K562 (cell line): ENCODE results near the gene RNF186.

ENCODE experiments used
- EP300 ChIP-seq: IDR thresholded peaks from 2 replicates; pipeline ENCODE4 v1.6.1; 2012; ENCODE audit warnings: low read length, improper control_type of control experiment
- FOXJ3 ChIP-seq: sonication (generic); formaldehyde crosslinking; IDR thresholded peaks from 2 replicates; pipeline ENCODE4 v1.4.0; 2020; ENCODE audit warnings: mild to moderate bottlenecking, missing genetic modification reagents
- FOXP1 ChIP-seq: sonication (generic); formaldehyde crosslinking; IDR thresholded peaks from 2 replicates; pipeline ENCODE4 v1.8.0; 2022; ENCODE audit warnings: mild to moderate bottlenecking, missing genetic modification reagents
- GATA2 ChIP-seq: sonication (generic); formaldehyde crosslinking; IDR thresholded peaks from 2 replicates; pipeline ENCODE4 v1.4.0; 2020; ENCODE audit warnings: mild to moderate bottlenecking, missing genetic modification reagents
- KAT7 ChIP-seq: sonication (generic); formaldehyde crosslinking; IDR thresholded peaks from 2 replicates; pipeline ENCODE4 v1.8.0; 2022; ENCODE audit warnings: missing genetic modification reagents, mild to moderate bottlenecking, borderline replicate concordance
- POLR2A ChIP-seq: fragments of 450-650 bp; conservative IDR thresholded peaks from 2 replicates; pipeline ENCODE4 v1.6.1; 2016
- RFX1 ChIP-seq: fragments of 450-650 bp; IDR thresholded peaks from 2 replicates; pipeline ENCODE4 v1.6.1; 2016; ENCODE audit warnings: mild to moderate bottlenecking, moderate library complexity
- SMARCC2 ChIP-seq: fragments of 450-650 bp; IDR thresholded peaks from 2 replicates; pipeline ENCODE4 v1.6.1; 2017; ENCODE audit warnings: antibody characterized with exemption, moderate library complexity, mild to moderate bottlenecking, low read depth
- TRIM24 ChIP-seq, 2 experiments: fragments of 450-650 bp; IDR thresholded peaks; 2 replicates each; pipeline ENCODE4 v1.6.1; 2016
- ZBTB12 ChIP-seq: fragments of 250-450 bp; sonication (Bioruptor Pico); IDR thresholded peaks from 2 replicates; pipeline ENCODE4 v1.4.0; 2020
- ZNF311 ChIP-seq: fragments of 250-450 bp; sonication (Bioruptor Pico); IDR thresholded peaks from 2 replicates; pipeline ENCODE4 v1.4.0; 2020; ENCODE audit warnings: mild to moderate bottlenecking, moderate library complexity
- TF ChIP-seq, protein P1 (sequence below): conservative IDR thresholded peaks from 2 replicates; pipeline ENCODE4 v1.6.1; 2011; ENCODE audit warnings: low read depth, mild to moderate bottlenecking, low read length; ENCODE audit not compliant: control insufficient read depth
- TF ChIP-seq, protein P2 (sequence below): sonication (generic); formaldehyde crosslinking; IDR thresholded peaks from 2 replicates; pipeline ENCODE4 v1.8.0; 2022; ENCODE audit warnings: mild to moderate bottlenecking, missing genetic modification reagents

- TF ChIP-seq KAT7 (CRISPR knock-in tag) (no peak), ZNF311 (CRISPR knock-in tag) (no peak), ZBTB12 (CRISPR knock-in tag) (no peak), POLR2A (no peak), FOXJ3 (CRISPR knock-in tag) (0 out of 2 replicates have a peak, but pooled peaks have one; percentile 25), EP300 (no peak), RFX1 (no peak), GATA2 (no peak), FOXP1 (CRISPR knock-in tag) (no peak), SMARCC2 (no peak), TRIM24 (IDR thresholded peaks at IDR 0.05) (no peak)
- TF ChIP-seq, protein P1, sequence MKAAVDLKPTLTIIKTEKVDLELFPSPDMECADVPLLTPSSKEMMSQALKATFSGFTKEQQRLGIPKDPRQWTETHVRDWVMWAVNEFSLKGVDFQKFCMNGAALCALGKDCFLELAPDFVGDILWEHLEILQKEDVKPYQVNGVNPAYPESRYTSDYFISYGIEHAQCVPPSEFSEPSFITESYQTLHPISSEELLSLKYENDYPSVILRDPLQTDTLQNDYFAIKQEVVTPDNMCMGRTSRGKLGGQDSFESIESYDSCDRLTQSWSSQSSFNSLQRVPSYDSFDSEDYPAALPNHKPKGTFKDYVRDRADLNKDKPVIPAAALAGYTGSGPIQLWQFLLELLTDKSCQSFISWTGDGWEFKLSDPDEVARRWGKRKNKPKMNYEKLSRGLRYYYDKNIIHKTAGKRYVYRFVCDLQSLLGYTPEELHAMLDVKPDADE: no peak
- TF ChIP-seq, protein P2, sequence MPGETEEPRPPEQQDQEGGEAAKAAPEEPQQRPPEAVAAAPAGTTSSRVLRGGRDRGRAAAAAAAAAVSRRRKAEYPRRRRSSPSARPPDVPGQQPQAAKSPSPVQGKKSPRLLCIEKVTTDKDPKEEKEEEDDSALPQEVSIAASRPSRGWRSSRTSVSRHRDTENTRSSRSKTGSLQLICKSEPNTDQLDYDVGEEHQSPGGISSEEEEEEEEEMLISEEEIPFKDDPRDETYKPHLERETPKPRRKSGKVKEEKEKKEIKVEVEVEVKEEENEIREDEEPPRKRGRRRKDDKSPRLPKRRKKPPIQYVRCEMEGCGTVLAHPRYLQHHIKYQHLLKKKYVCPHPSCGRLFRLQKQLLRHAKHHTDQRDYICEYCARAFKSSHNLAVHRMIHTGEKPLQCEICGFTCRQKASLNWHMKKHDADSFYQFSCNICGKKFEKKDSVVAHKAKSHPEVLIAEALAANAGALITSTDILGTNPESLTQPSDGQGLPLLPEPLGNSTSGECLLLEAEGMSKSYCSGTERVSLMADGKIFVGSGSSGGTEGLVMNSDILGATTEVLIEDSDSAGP (CRISPR knock-in tag): no peak
Observed at GRCh38 chr1:19802269-19802668, 12.8 kb downstream of the RNF186 start.
